ENCODE measurements around the gene PCID2. TPM values are rescaled to one million over a fixed set of nuclear protein-coding genes. Genes with fewer than 3 reads are reported as not detected.

PCID2 gene
- total and polyA plus RNA-seq, 2 of the 13 experiments (the other 11 are each of a cell fraction or from before 2014, with no cell fraction given): 65.0 to 111 TPM

DNA sequence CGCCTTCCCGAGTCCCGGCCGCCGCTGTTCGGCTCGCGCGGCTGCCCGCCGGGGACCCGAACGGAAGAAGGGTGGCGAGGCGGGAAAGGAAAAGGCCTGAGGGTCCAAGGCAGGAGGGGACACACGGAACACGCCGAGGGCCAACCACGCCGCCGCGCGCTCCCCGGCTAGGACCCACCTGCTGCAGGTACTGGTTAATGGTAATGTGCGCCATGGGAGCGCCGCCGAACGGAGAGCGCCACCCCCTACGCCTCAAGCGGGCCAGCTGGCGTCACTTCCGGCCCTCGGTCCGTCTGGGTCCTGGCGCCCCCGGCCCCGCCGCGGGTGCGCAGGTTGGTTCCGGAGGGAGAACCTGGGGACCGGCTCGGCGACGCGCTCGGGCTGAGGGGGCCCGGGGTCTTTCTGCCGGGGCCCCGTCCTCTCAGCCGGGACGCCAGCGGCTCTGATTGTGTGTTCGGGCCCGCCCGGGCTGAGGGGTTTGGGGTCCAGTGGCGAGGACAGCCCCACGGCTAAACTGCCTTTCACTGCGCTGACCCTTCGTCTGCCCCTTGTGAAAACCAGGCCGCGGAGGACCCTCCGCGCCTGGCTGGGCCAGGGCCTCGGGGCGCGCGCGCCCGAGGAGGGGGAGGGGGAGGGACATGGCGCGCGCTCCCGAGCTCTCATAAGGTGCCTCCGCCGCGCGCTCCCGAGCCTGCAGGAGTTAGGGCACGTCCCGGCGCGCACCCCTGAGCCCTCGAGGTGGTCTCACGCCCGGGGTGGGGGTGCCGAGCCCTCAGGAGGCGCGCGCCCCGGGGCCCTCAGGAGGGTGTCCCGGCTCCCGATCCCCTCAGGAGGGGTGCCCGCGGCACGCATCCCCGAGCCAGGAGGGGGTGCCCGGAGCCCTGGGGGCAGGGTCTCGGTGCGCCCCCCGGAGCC lies at the start of gene PCID2 (continued):
- peak; percentile 80; the same call in 1 of the 2 replicates for TF ChIP-seq ZNF281 (CRISPR knock-in tag; IDR thresholded peaks at IDR 0.05; ENCODE audit: borderline replicate concordance)
- peak; percentile 66 for TF ChIP-seq BCL6 (CRISPR knock-in tag; IDR thresholded peaks at IDR 0.05)
- no peak for TF ChIP-seq ZNF276 (CRISPR knock-in tag; IDR thresholded peaks at IDR 0.05; ENCODE audit: low read depth)
- TF ChIP-seq SETDB1 (CRISPR knock-in tag; IDR thresholded peaks at IDR 0.05; ENCODE audit: borderline replicate concordance): no peak
- no peak for TF ChIP-seq ZNF280B (CRISPR knock-in tag; IDR thresholded peaks at IDR 0.05; ENCODE audit: borderline replicate concordance)
- TF ChIP-seq, protein P1, sequence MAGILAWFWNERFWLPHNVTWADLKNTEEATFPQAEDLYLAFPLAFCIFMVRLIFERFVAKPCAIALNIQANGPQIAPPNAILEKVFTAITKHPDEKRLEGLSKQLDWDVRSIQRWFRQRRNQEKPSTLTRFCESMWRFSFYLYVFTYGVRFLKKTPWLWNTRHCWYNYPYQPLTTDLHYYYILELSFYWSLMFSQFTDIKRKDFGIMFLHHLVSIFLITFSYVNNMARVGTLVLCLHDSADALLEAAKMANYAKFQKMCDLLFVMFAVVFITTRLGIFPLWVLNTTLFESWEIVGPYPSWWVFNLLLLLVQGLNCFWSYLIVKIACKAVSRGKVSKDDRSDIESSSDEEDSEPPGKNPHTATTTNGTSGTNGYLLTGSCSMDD (CRISPR knock-in tag; IDR thresholded peaks at IDR 0.05): no peak
- peak; percentile 15; the same call in 1 of the 2 replicates for TF ChIP-seq ARID3A (IDR thresholded peaks at IDR 0.05; ENCODE audit: low read depth, low read length)
- TF ChIP-seq CBFB (CRISPR knock-in tag; IDR thresholded peaks at IDR 0.05): peak; percentile 93
- peak; percentile 94 for TF ChIP-seq THAP11 (CRISPR knock-in tag; IDR thresholded peaks at IDR 0.05)
- no peak for TF ChIP-seq ZBTB1 (CRISPR knock-in tag; IDR thresholded peaks at IDR 0.05; ENCODE audit: borderline replicate concordance)
- TF ChIP-seq IKZF4 (CRISPR knock-in tag; IDR thresholded peaks at IDR 0.05; ENCODE audit: borderline replicate concordance, low read depth, not compliant biosample characterization): peak; percentile 89
- peak; percentile 91 for TF ChIP-seq TMF1 (CRISPR knock-in tag; IDR thresholded peaks at IDR 0.05; ENCODE audit: low read depth)
- 0 out of 2 replicates have a peak, but pooled peaks have one; percentile 81 for TF ChIP-seq ZNF20 (CRISPR knock-in tag; IDR thresholded peaks at IDR 0.05)
- peak; percentile 60; the same call in 1 of the 2 replicates for TF ChIP-seq MTA1 (CRISPR knock-in tag; IDR thresholded peaks at IDR 0.05; ENCODE audit: borderline replicate concordance)
- peak; percentile 84 for TF ChIP-seq ZNF441 (CRISPR knock-in tag; IDR thresholded peaks at IDR 0.05; ENCODE audit: borderline replicate concordance)
- TF ChIP-seq RBAK (CRISPR knock-in tag; IDR thresholded peaks at IDR 0.05): no peak; the same call in 1 of the 2 replicates
- TF ChIP-seq AGO2 (optimal IDR thresholded peaks at IDR 0.05; ENCODE audit: low read depth, low read length): peak; percentile 91
- TF ChIP-seq ATAD3A (CRISPR knock-in tag; IDR thresholded peaks at IDR 0.05): no peak

All from HepG2 (cell line).